GM18517 (cell line): ENCODE data around the gene ATXN1.
"Not testable (repeated sequence)": the region's sequence is repeated elsewhere in the genome, so short reads cannot be mapped to it uniquely, and the experiment has no call there.

Experiments used
- ATAC-seq: cut with Tn5 transposase; IDR thresholded peaks from one replicate; pipeline ENCODE4 v1.9.1; 2021; ENCODE audit warnings: mild to moderate bottlenecking, moderate library complexity; ENCODE audit not compliant: unreplicated experiment

The ATXN1 gene

DNA sequence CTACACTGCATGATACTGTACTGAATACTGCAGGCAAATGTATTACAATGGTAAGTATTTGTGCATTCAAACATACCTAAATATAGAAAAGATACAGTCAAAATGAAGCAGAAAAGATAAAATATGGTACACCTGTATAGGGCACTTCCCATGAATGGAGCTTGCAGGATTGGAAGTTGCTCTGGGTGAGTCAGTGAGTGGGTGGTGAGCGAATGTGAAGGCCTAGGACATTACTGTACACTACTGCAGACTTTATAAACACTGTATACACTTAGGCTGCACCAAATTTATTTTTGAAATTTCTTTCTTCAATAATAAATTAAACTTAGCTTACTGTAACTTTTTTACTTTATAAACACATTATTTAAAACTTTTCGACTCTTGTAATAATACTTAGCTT, 213.1 kb downstream of the ATXN1 start:
- no peak for ATAC-seq

GRCh38 chr6:16547587-16547986, 213.7 kb downstream of the ATXN1 start:
- no peak for ATAC-seq

- no peak for ATAC-seq
Observed at GRCh38 chr6:16546861-16547260, 214.4 kb downstream of the ATXN1 start.

DNA sequence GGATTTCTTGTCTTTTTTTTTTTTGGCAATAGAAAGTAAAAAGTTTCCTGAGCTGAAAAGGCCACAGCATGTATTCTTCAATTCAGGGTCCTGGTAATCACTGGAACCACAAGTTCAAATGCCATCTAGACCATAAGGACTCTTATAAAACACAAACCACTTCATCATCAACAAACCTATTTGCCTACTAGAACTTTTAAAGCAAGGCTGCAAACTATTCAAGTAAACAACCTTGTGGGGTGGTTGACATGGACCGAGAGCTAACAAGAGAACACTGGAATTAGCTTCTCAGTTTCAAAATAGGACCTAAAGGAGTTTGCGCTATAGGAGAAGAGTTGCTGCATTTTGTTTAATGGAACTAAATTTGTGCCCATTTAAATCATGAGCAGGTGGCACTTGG, 215.9 kb downstream of the ATXN1 start:
- no peak for ATAC-seq

- ATAC-seq: no peak
Observed at GRCh38 chr6:16544521-16544920, 216.7 kb downstream of the ATXN1 start.

DNA sequence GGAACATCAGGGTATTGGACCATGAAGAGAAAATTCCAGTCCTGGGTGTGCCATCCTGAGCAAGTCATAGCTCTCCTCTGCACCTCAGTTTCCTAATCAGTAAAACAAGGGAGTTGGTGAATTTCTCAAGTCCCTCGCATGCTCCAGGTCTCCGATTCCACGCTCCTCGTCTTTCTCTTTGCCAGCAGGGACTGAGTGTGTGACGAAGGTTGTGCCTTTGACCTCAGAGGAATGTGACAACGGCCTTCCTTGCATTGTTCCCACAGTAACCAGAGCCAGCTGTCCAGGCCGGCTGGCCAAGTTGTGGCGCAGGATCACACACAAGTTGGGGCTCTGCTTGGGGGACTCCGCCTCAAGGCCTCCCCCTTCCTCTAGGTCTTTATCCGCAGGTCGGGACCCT, 217.3 kb downstream of the ATXN1 start:
- no peak for ATAC-seq

DNA sequence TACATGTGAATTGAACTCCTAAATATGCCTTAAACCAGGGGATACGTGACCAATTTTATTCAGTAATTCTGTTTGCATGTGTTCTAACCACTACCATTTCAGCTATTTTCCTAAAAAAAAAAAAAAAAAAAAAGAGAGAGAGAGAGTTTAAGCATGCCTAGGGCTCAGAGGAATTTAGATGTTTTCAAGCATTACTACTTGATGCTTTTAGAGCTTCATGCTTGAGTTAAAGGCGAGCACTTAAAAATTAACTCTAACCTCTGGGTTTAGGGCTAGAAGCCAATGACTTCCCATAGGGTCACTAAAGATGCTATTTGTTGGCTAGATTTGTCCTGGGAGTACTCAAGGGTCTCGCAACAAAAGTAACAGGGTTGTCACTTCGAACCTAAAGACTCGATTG, 217.7 kb downstream of the ATXN1 start:
- no peak for ATAC-seq

GRCh38 chr6:16542070-16542469, 219.2 kb downstream of the ATXN1 start:
- no peak for ATAC-seq

DNA sequence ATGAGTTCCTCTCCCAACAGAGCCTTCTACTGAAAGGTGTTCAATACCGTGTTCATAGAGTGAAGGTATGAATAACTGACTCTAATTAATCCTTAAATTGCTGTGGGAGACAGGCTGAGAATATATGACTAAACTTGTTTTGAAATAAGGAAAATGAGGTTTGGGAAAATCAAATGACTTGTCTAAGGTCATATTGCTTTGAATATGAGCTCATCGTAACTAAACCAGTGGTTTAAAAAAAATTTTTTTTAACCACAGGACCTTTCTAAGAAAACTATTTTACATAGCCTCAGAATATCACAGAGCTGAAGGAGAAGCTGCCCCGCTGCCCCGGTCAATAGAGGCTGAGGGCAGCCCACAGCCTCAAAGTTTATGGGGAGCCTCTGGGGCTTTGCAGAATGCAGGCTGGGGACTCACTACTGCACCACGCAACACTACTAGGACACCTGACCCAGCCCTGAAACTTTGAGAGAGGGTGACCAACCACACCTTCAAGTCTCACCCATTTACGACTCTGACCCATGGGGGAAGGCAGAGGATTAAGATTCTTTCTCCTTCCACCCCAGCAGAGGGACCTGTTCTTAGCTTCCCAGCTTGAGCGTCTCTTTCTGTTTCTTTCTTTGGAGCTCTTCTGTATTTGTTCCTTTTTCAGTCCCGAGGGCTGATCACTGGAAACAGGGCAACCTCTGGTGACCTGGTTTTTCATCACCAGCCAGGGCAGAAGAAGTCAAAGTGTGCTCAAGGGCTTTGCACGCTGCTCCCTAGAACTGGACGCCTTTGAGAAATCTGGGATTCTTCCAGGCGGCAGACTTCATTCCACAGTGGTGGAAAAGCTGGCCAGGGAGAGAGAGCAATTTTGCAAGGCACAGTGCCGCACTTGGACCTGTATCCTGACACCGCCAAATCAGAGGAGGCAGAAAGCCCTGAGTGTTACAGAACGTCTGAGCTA, 220.2 kb downstream of the ATXN1 start:
- ATAC-seq: no peak

DNA sequence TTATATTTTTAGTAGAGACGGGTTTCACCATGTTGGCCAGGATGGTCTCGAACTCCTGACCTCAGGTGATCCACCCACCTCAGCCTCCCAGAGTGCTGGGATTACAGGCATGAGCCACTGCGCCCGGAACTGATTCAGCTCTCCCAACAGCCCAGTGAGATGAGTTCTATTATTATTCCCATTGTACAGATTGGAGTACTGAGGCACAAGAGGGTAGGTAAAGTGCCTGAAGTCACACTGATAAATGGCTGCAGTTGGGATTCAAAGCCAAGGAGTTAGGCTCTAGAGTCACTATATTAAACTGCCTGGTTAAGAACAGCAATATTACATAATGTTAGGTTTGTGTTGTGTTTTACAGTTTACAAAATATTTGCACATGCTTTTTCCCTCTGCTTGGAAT, 220.9 kb downstream of the ATXN1 start:
- ATAC-seq: not testable (repeated sequence)

DNA sequence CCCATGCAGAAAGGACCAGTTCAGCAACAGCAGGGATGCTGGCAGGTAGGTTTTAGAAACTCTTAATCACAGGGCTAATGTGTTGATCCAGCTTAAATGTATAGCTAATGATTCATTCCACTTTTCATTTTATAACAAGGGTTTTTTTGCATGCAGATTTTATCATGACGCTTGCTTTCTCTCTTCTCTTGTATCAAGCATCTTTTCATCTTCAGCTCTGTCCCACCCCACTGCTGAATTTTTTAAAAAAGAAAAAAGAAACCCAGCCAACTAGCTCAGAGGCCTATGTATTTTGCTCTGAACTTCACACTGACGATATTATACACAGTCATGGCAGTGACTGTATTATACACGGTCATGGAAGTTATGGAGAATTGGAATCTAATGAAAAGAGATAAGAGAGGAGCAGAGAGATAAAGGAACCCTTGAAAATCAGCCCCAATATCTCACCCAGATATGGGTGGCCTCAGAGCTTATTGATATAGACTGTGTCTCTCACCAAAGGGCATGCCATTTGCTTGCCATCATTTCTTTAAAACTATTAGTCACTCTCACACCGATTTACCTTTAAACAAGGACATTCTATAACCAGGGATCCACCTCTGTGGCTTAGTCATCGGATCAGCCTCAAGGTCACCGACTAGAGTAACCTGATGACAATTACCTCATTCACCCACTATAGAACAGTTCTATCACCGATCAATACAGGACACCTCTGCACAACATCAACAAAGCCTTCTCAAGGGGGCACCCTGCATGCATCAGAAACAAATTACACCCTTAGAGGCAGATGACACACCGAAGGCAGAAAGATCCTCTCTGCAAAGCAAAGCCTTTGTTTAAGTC, 222.0 kb downstream of the ATXN1 start:
- no peak for ATAC-seq

GRCh38 chr6:16535564-16535963, 225.7 kb downstream of the ATXN1 start:
- no peak for ATAC-seq

- ATAC-seq: no peak
Observed at GRCh38 chr6:16533721-16534136, 227.5 kb downstream of the ATXN1 start.

DNA sequence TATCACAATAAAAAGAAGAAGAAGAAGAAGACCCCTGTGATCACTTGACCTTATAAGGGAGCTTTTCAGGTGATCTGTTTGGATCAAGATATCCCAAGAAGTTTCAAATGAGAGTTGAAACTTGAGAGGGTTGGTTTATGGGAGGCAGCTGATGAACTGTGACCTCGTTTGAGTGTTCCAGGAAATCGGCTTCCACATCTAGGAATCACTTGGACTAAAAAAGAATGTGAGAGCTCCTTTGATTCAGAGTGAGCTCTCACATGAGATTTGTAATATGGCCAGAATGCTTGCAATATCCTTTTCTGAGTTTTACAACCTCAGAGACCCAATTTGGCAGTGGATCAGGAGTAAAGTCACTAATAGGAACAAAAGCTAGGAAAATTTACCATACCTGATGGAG, 228.1 kb downstream of the ATXN1 start:
- no peak for ATAC-seq

GRCh38 chr6:16527691-16528090, 233.6 kb downstream of the ATXN1 start:
- no peak for ATAC-seq

- ATAC-seq: no peak
Observed at GRCh38 chr6:16524380-16524707, 236.9 kb downstream of the ATXN1 start.

DNA sequence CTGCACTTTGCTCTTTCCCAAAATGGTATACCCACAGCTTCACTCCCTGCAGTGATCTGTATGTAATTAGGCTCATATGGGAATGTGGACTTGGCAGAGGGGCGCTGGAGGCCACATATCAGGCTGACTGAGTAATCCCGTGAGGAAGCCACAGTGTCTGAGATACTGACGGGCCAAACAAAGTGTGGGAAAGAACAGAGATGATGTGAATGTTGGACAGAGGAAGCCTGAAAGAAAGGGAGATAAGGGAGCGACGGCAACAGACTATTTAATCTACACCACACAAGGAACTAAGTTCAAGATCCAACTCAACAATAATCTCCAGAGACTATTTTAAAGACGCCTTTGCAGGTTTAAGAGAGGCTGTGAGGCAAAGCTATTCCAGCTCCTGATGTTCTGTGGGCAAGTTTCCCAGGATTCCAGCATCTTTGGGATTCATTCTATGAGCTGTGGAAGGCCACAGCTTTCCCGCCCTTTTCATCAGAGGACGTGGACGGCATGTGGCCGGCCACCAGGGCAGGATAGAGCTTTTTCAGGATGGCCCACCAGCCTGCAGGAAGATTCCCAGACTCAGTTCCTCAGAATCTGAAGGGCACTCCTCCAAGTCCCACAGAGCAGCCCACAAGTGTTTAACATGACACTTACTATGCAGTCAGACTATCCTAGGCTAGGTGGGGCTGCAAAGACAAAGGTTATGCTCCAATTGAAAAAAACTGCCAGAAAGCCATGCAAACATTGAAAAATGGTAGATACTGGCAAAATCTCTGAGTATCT, 237.5 kb downstream of the ATXN1 start:
- no peak for ATAC-seq

DNA sequence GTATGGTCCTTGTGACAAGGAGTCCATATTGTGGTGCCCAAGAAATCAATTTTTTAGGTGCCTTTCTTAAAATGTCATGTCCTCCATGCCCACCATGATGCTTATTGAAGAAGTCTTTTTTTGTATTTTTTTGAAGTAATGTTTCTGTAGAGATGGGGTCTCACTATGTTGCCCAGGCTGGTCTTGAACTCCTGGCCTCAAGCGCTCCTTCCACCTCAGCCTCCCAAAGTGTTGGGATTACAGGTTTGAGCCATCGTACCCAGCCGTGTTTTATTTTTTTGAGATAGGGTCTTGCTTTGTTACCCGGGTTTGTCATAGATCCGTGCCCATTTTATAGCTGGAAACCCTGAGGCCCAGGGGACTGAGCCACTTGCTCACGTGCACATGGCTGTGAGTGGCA, 238.3 kb downstream of the ATXN1 start:
- no peak for ATAC-seq

DNA sequence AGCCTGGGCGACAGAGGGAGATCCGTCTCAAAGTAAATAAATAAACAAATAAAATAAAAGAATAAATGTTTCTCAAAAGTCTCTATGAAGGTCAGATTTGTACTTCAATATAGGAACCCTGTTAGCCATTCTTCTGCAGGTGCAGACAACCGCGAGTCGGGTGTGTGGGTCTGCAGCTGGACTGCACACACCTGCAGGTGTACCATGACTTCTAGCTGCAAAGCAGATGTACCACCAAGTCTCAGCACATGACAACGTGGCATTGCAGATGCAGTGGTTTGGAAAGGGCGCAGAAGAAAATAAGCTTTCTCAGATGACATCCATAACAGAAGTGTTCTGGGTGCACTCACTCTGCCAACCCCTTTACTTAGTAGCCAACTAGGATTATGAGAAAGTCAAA, 239.7 kb downstream of the ATXN1 start:
- no peak for ATAC-seq

DNA sequence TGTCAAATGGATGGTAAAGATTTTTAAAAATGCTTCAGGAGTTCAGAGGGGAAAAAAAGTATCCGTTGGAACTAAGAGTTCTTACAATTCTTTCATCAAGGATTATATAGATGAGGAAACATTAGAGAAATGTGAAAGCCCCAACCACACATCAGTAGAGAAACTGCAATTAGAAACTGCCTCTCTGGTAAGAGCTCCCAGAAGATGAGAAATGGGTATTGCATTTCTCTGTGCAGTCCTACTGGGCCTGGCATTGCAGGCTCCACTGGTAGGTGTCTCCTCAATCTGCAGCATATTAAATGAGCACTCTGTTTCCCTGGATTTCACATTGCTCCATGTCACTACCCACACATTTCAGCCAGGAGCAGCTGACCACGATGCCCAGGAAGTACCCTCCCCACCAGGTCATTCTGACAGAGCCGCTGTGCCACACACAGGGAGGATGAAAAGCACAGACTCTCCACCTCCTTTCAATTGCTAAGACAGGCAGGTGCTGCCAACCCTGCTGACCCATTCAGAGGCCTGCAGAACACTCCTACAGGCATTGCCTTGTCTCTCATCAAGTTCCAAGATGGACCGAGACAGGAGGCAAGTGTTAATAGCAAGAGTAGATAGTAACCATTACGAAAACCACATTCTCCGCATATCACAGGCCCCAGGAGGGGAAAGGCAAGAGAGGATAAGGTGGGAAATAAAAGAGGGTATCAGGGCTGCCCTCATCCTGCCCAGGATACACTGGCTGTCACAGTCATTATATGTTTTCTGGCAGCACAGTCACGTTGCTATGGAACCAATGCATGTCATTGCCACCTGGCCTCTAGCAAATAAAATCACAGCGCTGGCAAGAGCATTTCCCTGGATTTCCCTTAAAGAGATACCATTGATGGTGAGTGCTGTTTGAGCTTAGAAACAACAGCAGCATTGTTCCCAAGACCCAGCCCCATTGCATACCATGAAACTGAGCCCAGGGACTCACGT, 241.7 kb downstream of the ATXN1 start:
- ATAC-seq: no peak
